GM18517 (cell line): ENCODE data around the gene TBC1D3B.
A peak's percentile ranks its signal among the peaks of the same experiment; 100 is the strongest.
"Not testable (repeated sequence)": the region's sequence is repeated elsewhere in the genome, so short reads cannot be mapped to it uniquely, and the experiment has no call there.

Experiments used
- ATAC-seq: cut with Tn5 transposase; IDR thresholded peaks from one replicate; pipeline ENCODE4 v1.9.1; 2021; ENCODE audit warnings: mild to moderate bottlenecking, moderate library complexity; ENCODE audit not compliant: unreplicated experiment

The TBC1D3B gene

GRCh38 chr17:36176536-36176935 is at the start of gene TBC1D3B:
Gene TBC1D3B (minus strand): TSS chr17:36176636. CDS start chr17:36175050, 1,586 bp downstream.
- ATAC-seq = not testable (repeated sequence)

- ATAC-seq = not testable (repeated sequence)
Measured at GRCh38 chr17:36222967-36223366, 46.5 kb upstream of the TBC1D3B start.

- ATAC-seq = not testable (repeated sequence)
Measured at GRCh38 chr17:36221581-36222100, 45.2 kb upstream of the TBC1D3B start.

- ATAC-seq = not testable (repeated sequence)
Measured at GRCh38 chr17:36220737-36221580, 44.5 kb upstream of the TBC1D3B start.

GRCh38 chr17:36219556-36219955 is 43.1 kb upstream of the TBC1D3B start:
- ATAC-seq = not testable (repeated sequence)

GRCh38 chr17:36215406-36216308 is 39.2 kb upstream of the TBC1D3B start:
- not testable (repeated sequence) for ATAC-seq

GRCh38 chr17:36214918-36215317 is 38.5 kb upstream of the TBC1D3B start:
- no peak for ATAC-seq

- no peak for ATAC-seq
Measured at GRCh38 chr17:36213695-36214094, 37.3 kb upstream of the TBC1D3B start.

GRCh38 chr17:36212966-36213365 is 36.5 kb upstream of the TBC1D3B start:
- ATAC-seq = no peak

- no peak for ATAC-seq
Measured at GRCh38 chr17:36212272-36212605, 35.8 kb upstream of the TBC1D3B start.

- not testable (repeated sequence) for ATAC-seq
Measured at GRCh38 chr17:36211484-36212271, 35.2 kb upstream of the TBC1D3B start.

GRCh38 chr17:36210439-36211211 is 34.2 kb upstream of the TBC1D3B start, which contains the start of gene CCL4L2:
Gene CCL4L2 (plus strand): TSS chr17:36211063.
- peak; percentile 72 for ATAC-seq

- no peak for ATAC-seq
Measured at GRCh38 chr17:36209575-36209974, 33.1 kb upstream of the TBC1D3B start.

GRCh38 chr17:36207383-36207782 is 30.9 kb upstream of the TBC1D3B start:
- ATAC-seq = not testable (repeated sequence)

GRCh38 chr17:36206486-36206821 is 30.0 kb upstream of the TBC1D3B start:
- ATAC-seq = not testable (repeated sequence)

- peak; percentile 24 for ATAC-seq
Measured at GRCh38 chr17:36205637-36206485, 29.4 kb upstream of the TBC1D3B start.

- ATAC-seq = no peak
Measured at GRCh38 chr17:36204724-36205500, 28.5 kb upstream of the TBC1D3B start.

GRCh38 chr17:36203335-36203734 is 26.9 kb upstream of the TBC1D3B start:
- ATAC-seq = no peak
